T-helper 1 cell treated with Interleukin-12 subunit alpha and Interleukin-12 subunit beta and Interleukin-4 antibody, amounts not matched to agents 30 ng/mL and 1 ng/mL, for 36 hours (primary cell): Measurements from ENCODE around the gene RHOT1. TPM values are rescaled to one million over a fixed set of nuclear protein-coding genes. Genes with fewer than 3 reads are reported as not detected.

Experiments
- intact Hi-C: fragments of 100-400 bp; cut with micrococcal nuclease; formaldehyde crosslinking; loops from one replicate; pipeline ENCODE4 v1.15.1; 2024
- total RNA-seq: library from RNA; stranded (reverse); gene quantifications from 2 replicates; pipeline ENCODE4 v1.2.3, GENCODE V29; 2022

Gene RHOT1
- total RNA-seq, 1 donor from 2014 or later, result 28.1 TPM

- intact Hi-C loops, result no loop called here
Measured at GRCh38 chr17:32123782-32124181, 18.5 kb upstream of the RHOT1 start.

DNA sequence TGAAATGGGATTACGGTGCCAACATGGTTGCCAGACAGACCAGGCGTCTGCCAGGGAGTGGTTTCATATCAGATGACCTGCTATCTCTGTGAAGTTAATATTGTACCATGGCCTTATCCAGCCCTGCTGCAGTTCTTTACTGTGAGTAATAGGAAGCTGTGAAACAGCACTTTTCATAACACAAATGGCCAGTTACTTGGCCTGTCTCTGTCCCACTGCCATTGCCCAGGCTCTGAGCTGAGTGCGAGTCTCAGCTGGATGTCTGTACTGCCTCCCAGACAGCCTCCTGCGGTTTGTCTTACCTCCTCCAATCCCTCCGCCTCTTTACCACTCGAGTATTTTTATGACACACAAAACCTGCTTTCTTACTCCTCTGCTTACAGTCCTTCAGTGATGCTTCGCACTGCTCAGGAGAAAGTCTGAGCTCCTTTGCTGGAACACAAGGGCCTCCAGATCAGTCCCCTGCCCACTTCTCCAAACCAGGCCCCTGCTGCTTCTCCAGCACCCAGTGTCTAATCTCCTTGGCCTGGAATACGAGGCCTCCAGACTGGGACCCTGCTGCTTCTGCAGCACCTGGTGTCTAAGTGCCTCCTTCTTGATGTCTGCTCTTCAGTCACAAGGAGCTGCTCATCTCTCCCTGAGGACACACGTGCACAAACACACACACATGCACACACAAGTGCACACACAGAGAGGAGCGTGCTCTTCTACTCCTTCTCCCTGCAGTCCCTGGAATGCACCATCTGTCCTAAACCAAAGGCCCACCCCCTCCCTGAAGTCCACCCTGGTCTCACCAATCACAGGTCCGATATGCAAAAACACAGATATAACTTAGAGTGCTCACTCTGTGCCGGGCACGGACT lies 17.1 kb upstream of the RHOT1 start:
- intact Hi-C loops, result loop anchor here (5.0 kb wide), 1 partner anchor 268 kb away; the partner anchor contains the start of gene COPRS

- intact Hi-C loops, result loop anchor here (5.0 kb wide), 1 partner anchor 268 kb away; the partner anchor contains the start of gene COPRS
Measured at GRCh38 chr17:32125848-32126153, 16.5 kb upstream of the RHOT1 start.

DNA sequence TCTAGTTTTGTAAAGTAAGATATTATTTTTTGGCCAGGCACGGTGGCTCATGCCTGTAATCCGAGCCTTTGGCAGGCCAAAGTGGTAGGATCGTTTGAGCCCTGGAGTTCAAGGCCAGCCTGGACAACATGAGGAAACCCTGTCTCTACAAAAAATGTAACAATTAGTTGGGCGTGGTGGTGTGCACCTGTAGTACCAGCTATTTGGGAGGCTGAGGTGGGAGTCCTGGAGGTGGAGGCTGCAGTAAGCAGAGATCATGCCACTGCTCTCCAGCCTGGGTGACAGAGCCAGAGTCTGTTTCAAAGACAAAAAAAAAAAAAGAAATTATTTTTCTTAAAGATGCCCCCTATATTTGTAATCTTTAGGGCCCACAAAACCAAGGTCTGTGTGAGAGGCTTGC lies 16.0 kb upstream of the RHOT1 start:
- intact Hi-C loops, result loop anchor here (5.0 kb wide), 1 partner anchor 269 kb away; the partner anchor contains the start of gene COPRS

- intact Hi-C loops, result loop anchor here (1.0 to 5.0 kb wide), 4 partner anchors 13 to 269 kb away; partner anchors contain the start of genes COPRS and LRRC37B
Measured at GRCh38 chr17:32126746-32127145, 15.6 kb upstream of the RHOT1 start.

DNA sequence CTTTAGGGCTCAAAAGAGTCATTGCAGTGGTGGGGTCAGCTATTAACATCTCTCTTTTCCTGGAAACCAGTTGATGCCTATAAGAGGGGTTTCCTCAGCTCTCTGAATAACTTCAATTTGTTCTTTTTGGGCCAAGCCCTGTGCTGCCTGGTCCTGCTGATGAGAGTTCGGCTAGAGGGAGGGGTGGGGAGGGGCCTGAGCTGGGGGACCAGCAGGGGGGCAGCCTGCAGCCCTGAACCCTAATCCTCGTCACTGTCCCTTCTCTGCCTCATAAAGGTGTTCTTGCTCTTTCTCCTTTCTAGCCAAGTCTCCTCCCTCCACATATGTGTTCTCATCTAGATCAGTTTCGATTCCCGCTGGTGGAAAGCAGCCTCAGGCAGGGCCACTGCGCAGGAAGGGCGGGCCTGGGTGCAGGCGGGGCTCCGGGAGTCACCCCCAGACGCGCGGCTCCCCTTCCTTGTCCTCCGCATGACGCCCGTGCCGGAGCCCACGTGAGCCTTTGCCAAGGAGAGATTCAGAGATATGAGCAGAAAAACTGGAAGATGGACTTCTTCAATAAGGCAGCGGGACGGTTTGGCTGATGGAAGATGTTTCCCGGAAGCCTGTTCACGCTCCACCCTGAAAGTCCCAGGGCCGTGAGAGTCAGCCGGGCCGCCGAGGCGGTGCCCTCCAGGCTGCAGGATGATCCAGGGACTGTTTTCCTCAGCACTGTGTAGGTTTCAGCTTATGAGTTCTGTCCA lies 15.0 kb upstream of the RHOT1 start:
- intact Hi-C loops, result loop anchor here (1.0 to 5.0 kb wide), 4 partner anchors 12 to 270 kb away; partner anchors contain the start of genes COPRS and LRRC37B

DNA sequence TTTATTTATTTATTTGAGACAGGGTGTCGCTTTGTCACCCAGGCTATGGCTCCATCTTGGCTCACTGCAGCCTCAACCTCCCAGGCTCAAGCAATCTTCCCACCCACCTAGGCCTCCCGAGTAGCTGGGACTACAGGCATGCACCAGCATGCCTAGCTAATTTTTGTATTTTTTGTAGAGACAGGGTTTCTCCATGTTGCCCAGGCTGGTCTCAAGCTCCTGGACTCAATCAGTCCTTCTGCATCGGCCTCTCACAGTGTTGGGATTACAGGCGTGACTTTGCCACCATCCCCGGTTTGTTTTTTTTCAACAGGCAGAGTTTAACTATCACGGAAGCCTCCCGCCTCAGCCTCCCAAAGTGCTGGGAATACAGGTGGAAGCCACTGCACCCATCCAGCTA lies 13.8 kb upstream of the RHOT1 start:
- intact Hi-C loops, result loop anchor here (5.0 kb wide), 1 partner anchor 271 kb away; the partner anchor contains the start of gene COPRS

GRCh38 chr17:32135497-32136117 lies 6.7 kb upstream of the RHOT1 start:
- intact Hi-C loops, result loop anchor here (5.0 kb wide), 1 partner anchor 73 kb away; no protein-coding TSS in a partner anchor

DNA sequence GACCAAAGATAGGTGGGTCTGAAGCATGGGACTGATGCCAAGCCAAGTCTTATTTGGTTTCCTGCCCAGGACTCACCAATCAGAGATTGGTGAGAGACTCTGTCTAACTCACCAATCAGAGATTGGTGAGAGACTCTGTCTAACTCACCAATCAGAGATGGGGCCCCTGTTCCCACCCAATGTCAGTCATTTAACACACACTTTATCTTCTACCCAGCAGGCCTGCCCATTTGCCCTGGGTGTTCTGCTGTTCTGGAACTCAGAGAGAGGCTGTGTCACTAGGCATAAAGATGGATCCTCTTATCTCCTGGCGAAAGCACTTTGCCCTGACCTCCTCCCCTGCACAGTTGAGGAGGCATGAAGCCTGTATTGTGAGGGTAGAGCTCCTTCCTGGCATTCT lies 5.4 kb upstream of the RHOT1 start:
- intact Hi-C loops, result loop anchor here (5.0 kb wide), 1 partner anchor 75 kb away; no protein-coding TSS in a partner anchor

DNA sequence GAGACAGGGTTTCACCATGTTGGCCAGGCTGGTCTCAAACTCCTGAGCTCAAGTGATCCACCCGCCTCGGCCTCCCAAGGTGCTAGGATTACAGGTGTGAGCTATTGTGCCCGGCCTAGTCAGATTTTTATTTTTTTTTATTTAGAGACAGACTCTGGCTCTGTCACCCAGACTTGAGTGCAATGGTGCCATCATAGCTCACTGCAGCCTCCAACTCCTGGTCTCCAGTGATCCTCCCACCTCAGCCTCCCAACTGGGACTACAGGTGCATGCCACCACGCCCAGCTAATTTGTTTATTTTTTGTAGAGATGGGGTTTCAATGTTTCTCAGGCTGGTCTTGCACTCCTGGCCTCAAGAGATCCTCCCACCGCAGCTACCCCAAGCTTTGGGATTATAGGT lies 2.8 kb upstream of the RHOT1 start:
- intact Hi-C loops, result loop anchor here (1.0 to 5.0 kb wide), 3 partner anchors 12 to 132 kb away; partner anchors contain the start of gene LRRC37B

DNA sequence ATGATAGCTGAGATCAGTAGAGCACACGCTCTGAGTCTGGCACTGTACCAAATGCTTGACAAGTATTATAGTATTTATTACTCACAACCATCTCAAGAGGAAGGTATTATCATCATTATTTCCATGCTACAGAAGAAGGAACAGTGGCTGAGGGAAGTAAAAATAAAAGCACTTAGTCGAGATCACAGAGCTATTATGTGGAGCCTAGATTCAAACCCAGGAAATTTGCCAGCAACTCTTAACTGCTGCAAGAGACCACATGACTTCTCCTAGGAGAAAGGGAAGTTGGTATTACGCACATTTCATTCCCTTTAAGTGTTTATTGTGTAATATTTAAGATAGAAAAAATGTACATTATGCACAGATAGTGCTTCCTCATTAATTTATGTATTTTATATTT lies 1.0 kb upstream of the RHOT1 start:
- intact Hi-C loops, result loop anchor here (5.0 kb wide), 1 partner anchor 211 kb away; the partner anchor contains the start of gene ZNF207

DNA sequence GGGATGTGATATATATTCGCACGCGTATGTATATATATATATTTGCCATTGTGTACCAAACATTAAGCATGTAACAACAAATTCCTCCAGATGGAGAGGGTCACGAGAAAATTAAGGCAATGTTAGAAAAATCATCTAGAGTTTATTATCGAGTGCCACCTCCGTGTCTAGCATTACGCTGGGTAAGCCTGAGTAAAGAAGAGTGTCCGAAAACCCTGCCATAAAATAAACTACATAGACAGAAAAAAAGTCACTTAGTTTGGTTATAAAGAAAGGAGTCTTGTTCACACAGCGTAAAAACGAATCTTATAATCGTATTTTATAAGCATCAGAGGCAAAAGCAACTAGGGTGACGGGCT lies 644 bp upstream of the RHOT1 start:
- intact Hi-C loops, result loop anchor here (1.0 to 5.0 kb wide), 2 partner anchors 211 to 239 kb away; partner anchors contain the start of gene ZNF207

DNA sequence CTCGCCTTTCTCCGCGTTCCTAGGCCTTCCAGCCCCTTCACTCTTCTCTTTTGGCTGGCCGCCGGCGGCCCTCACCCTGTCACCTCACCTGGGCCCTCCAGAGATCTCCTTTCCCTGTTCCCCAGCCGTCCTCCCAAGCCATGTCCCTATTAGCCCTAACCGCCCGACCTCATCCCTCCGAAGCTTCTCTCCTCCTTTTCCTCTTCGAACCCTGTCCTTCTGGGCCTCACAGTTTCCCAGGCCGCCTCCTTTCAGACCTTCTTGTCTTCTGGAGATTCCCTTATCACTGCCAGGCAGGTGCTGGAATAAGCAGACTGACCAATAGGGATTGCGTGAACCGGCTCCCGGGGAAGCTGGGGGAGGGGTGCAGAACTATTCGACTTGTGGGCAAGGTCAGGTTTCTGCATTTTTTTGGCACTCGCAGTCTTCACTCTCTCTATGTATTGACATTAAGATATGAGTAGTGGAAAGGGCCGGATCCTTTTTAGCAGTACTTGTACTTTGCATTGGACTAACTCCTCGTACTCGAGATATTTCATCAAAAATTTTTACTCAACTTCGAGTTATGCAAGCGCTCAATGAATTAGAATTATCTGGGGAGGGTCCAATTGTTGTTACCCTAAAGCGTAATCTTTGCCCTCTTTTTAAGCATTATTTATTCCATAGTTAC lies 690 bp downstream of the RHOT1 start:
- intact Hi-C loops, result loop anchor here (1.0 to 5.0 kb wide), 2 partner anchors 209 to 241 kb away; partner anchors contain the start of gene ZNF207

DNA sequence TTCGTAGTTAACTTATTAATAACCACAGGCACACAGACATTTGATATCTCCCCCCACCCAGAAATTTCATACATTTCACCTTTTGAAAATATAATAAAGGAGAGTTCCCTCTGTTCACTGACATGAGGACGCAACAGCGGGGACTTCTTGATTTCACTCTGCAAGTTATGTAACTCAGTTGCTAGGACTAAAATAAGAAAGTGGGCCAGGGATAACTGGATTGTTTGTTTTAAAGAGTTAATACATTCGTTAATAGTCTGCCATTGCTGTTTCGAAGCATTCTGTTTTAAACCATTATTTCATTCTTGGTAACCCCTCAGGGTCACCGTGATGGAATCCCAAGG lies 1.2 kb downstream of the RHOT1 start:
- intact Hi-C loops, result loop anchor here (5.0 kb wide), 1 partner anchor 209 kb away; the partner anchor contains the start of gene ZNF207

- intact Hi-C loops, result loop anchor here (5.0 kb wide), 1 partner anchor 208 kb away; the partner anchor contains the start of gene ZNF207
Measured at GRCh38 chr17:32144442-32144841, 2.1 kb downstream of the RHOT1 start.

DNA sequence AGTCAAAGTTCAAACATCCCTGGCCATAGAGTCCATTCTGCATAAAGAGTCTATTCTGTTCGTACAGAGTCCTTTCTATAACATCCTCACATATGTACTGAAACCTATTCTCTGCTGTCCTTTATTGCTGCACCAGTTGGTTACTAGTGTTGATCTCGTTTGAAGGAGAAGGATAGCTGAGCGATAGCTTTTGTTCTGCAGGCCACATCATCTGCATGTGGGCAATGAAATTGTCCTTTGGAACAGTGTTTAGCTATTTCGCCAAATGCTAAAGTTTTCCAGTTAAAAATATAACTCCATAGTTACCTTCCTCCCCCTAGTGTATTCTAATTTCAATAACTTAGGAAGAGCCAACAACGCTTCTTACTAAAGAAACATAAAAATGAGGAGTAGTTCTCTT lies 6.0 kb downstream of the RHOT1 start:
- intact Hi-C loops, result no loop called here

GRCh38 chr17:32150358-32150757 lies 8.1 kb downstream of the RHOT1 start:
- intact Hi-C loops, result no loop called here

DNA sequence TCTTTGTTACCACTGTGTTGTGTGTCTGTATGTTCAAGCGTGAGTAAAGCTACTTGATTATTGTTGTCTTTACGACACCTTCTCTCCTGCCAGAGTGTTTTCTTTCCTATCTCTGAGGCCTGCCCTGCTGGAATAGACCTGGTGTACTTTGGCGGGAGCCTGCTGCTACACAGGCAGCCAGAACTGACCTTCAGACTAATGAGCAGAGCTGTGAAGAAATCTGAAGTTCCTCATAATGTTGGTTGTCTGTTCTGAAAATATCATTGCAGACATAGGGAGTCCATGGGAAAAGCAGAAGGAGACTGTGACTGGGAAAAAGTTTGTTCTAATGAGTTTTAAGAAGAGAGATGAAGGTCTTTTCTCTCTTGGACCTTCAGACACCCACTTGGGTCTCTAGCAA lies 9.8 kb downstream of the RHOT1 start:
- intact Hi-C loops, result no loop called here

DNA sequence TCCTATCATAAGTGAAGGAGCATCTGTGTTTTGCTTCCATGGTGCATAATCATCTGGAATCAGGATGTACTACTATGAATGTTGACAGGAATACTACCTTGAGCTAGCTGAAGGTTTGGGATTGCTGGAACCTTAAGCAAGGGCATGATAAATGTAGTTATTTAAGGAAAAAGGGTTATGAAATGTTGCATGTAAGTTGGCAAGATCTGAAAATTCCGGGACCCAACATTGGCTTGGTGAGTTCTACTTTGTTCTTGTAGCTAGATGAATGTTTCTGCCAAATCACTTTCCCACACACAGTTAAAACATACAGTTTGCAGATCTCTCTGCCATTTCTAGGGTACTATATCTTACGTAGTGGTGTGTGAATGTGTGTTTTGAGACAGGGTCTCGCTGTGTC lies 13.6 kb downstream of the RHOT1 start:
- intact Hi-C loops, result no loop called here

GRCh38 chr17:32156656-32157055 lies 14.4 kb downstream of the RHOT1 start:
- intact Hi-C loops, result no loop called here

DNA sequence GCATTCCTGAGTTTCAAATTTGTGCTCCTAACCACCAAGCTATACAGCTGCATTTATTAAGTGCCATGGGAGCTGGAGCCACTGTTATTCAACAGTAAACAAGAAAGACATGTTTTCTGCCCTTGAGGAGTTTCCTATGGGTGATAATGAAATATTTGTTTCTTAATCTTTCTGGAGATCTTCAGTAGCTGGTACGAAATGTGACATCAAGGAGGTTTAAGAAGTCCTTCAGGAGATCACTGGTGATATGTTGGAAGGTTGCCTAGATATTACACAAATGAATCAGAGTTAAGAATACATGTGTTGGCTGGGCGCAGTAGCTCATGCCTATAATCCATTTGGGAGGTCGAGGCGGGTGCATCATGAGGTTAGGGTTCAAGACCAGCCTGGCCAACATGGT lies 14.9 kb downstream of the RHOT1 start:
- intact Hi-C loops, result no loop called here
